H9 (cell line): ENCODE results near the gene CCDC192. TPM values are rescaled to one million over a fixed set of nuclear protein-coding genes. Genes with fewer than 3 reads are reported as not detected.

Source experiments
- DNase-seq: peaks from one replicate; pipeline ENCODE4 v3.0.0-alpha.2; 2017
- H2AFZ ChIP-seq: one replicate; pipeline ENCODE4 v1.6.1; 2013; ENCODE audit warnings: mild to moderate bottlenecking, low read length, control low read depth, moderate library complexity
- H2AK5ac ChIP-seq: 2 replicates; pipeline ENCODE4 v1.6.1; 2013; ENCODE audit warnings: low read length, control low read depth, mixed read lengths; ENCODE audit not compliant: insufficient read length
- H2BK120ac ChIP-seq: one replicate; pipeline ENCODE4 v1.6.1; 2013; ENCODE audit warnings: low read depth, mild to moderate bottlenecking, low read length, control low read depth, inconsistent platforms; ENCODE audit not compliant: poor library complexity, severe bottlenecking
- H2BK12ac ChIP-seq: 2 replicates; pipeline ENCODE4 v1.6.1; 2013; ENCODE audit warnings: low read length, control low read depth, mixed read lengths, low read depth; ENCODE audit not compliant: insufficient read length
- H2BK15ac ChIP-seq: 2 replicates; pipeline ENCODE4 v1.6.1; 2013; ENCODE audit warnings: low read depth, low read length, control low read depth
- H2BK20ac ChIP-seq: one replicate; pipeline ENCODE4 v1.6.1; 2013; ENCODE audit warnings: low read depth, mild to moderate bottlenecking, low read length, control low read depth, inconsistent platforms; ENCODE audit not compliant: poor library complexity, severe bottlenecking
- H2BK5ac ChIP-seq: 2 replicates; pipeline ENCODE4 v1.6.1; 2013; ENCODE audit warnings: low read length, control low read depth, mixed read lengths; ENCODE audit not compliant: insufficient read length
- H3K14ac ChIP-seq: 2 replicates; pipeline ENCODE4 v1.6.1; 2013; ENCODE audit warnings: low read length, control low read depth; ENCODE audit not compliant: insufficient read depth
- H3K18ac ChIP-seq: 2 replicates; pipeline ENCODE4 v1.6.1; 2013; ENCODE audit warnings: low read depth, mild to moderate bottlenecking, mixed read lengths, low read length, control low read depth; ENCODE audit not compliant: insufficient read length
- H3K23ac ChIP-seq: 2 replicates; pipeline ENCODE4 v1.6.1; 2013; ENCODE audit warnings: low read length, control low read depth, mixed read lengths, low read depth; ENCODE audit not compliant: insufficient read length
- H3K23me2 ChIP-seq: 2 replicates; pipeline ENCODE4 v1.6.1; 2013; ENCODE audit warnings: low read depth, mild to moderate bottlenecking, mixed read lengths, low read length, control low read depth; ENCODE audit not compliant: insufficient read length, poor library complexity, severe bottlenecking
- H3K27ac ChIP-seq: 2 replicates; pipeline ENCODE4 v1.5.1; 2013; ENCODE audit warnings: low read length, control low read depth, mixed read lengths, low read depth; ENCODE audit not compliant: insufficient read length
- H3K27me3 ChIP-seq: 2 replicates; pipeline ENCODE4 v1.6.1; 2013; ENCODE audit warnings: low read length, control low read depth, inconsistent platforms; ENCODE audit not compliant: insufficient read depth
- H3K4ac ChIP-seq: 2 replicates; pipeline ENCODE4 v1.6.1; 2013; ENCODE audit warnings: low read depth, mild to moderate bottlenecking, control low read depth, inconsistent platforms, low read length, moderate library complexity
- H3K4me1 ChIP-seq: 2 replicates; pipeline ENCODE4 v1.6.1; 2013; ENCODE audit warnings: low read length, control low read depth, inconsistent platforms; ENCODE audit not compliant: insufficient read depth
- H3K4me2 ChIP-seq: 2 replicates; pipeline ENCODE4 v1.6.1; 2013; ENCODE audit warnings: low read length, control low read depth, mixed read lengths; ENCODE audit not compliant: insufficient read length, insufficient read depth
- H3K56ac ChIP-seq: 2 replicates; pipeline ENCODE4 v1.6.1; 2013; ENCODE audit warnings: low read depth, mild to moderate bottlenecking, mixed read lengths, low read length, control low read depth; ENCODE audit not compliant: insufficient read length
- H3K79me1 ChIP-seq: 2 replicates; pipeline ENCODE4 v1.6.1; 2013; ENCODE audit warnings: low read depth, mild to moderate bottlenecking, moderate library complexity, low read length, control low read depth, inconsistent platforms; ENCODE audit not compliant: insufficient read depth, poor library complexity, severe bottlenecking
- H3K79me2 ChIP-seq: 2 replicates; pipeline ENCODE4 v1.6.1; 2013; ENCODE audit warnings: low read length, control low read depth, inconsistent platforms; ENCODE audit not compliant: insufficient read depth
- H3K9ac ChIP-seq: 2 replicates; pipeline ENCODE4 v1.6.1; 2013; ENCODE audit warnings: low read length, control low read depth, mixed read lengths; ENCODE audit not compliant: insufficient read length; ENCODE audit errors: extremely low read depth
- H3K9me3 ChIP-seq: one replicate; pipeline ENCODE4 v1.6.1; 2013; ENCODE audit warnings: low read depth, low read length, inconsistent platforms; ENCODE audit not compliant: control insufficient read depth
- H3T11ph ChIP-seq: one replicate; pipeline ENCODE4 v1.6.1; 2013; ENCODE audit warnings: mild to moderate bottlenecking, low read length, control low read depth, inconsistent platforms
- H4K20me1 ChIP-seq: one replicate; pipeline ENCODE4 v1.6.1; 2013; ENCODE audit not compliant: control insufficient read depth, insufficient read length, insufficient read depth
- H4K5ac ChIP-seq: 2 replicates; pipeline ENCODE4 v1.6.1; 2013; ENCODE audit warnings: low read depth, mild to moderate bottlenecking, mixed read lengths, low read length, control low read depth; ENCODE audit not compliant: insufficient read length
- H4K8ac ChIP-seq: replicated peaks from 2 replicates; pipeline ENCODE4 v1.6.1; 2013; ENCODE audit warnings: low read length, control low read depth, mixed read lengths, low read depth; ENCODE audit not compliant: insufficient read length
- H4K91ac ChIP-seq: 2 replicates; pipeline ENCODE4 v1.6.1; 2013; ENCODE audit warnings: low read depth, mild to moderate bottlenecking, moderate library complexity, mixed read lengths, low read length, control low read depth; ENCODE audit not compliant: insufficient read length
- H3K27ac Mint-ChIP-seq, 3 experiments: 2 replicates in 2 of 3; 3 replicates in 1 of 3; pipeline ENCODE4 v1.8.0; 2020 to 2021; ENCODE audit warnings: mixed read lengths in 3 of 3, mild to moderate bottlenecking in 1 of 3, moderate library complexity in 1 of 3
- H3K27me3 Mint-ChIP-seq: 2 replicates; pipeline ENCODE4 v1.8.0; 2021; ENCODE audit warnings: low read depth, mild to moderate bottlenecking, moderate library complexity, mixed read lengths
- H3K36me3 Mint-ChIP-seq, 3 experiments: 2 replicates in 2 of 3; 3 replicates in 1 of 3; pipeline ENCODE4 v1.8.0; 2020 to 2021; ENCODE audit warnings: low read depth in 3 of 3, mixed read lengths in 3 of 3; ENCODE audit not compliant: insufficient read depth in 1 of 3
- H3K4me1 Mint-ChIP-seq, 2 experiments: 2 replicates each; pipeline ENCODE4 v1.8.0; 2020; ENCODE audit warnings: mixed read lengths in 2 of 2
- H3K4me3 Mint-ChIP-seq, 2 experiments: 2 replicates in 1 of 2; 3 replicates in 1 of 2; pipeline ENCODE4 v1.8.0; 2020 to 2021; ENCODE audit warnings: mild to moderate bottlenecking in 2 of 2, mixed read lengths in 2 of 2, moderate library complexity in 1 of 2
- H3K9me3 Mint-ChIP-seq, 2 experiments: 2 replicates in 1 of 2; 3 replicates in 1 of 2; pipeline ENCODE4 v1.8.0; 2020; ENCODE audit warnings: mild to moderate bottlenecking in 2 of 2, mixed read lengths in 2 of 2, moderate library complexity in 1 of 2
- CTCF ChIP-seq: fragments of 200-600 bp; sonication (generic); conservative IDR thresholded peaks from 3 replicates; pipeline ENCODE4 v1.8.0; 2021; ENCODE audit warnings: antibody characterized with exemption, mild to moderate bottlenecking
- WGBS: extraction: QIAGEN DNeasy Blood & Tissue Kit; methylation state at CpG from one replicate; pipeline ENCODE4 v1.1.7; 2013; ENCODE audit warnings: missing lambda C conversion rate, low lambda C conversion rate, mixed read lengths; ENCODE audit not compliant: insufficient read length; ENCODE audit errors: extremely low coverage; 5-methylcytosine and 5-hydroxymethylcytosine counted together
- total RNA-seq: library from RNA; stranded (reverse); gene quantifications from 2 replicates; pipeline ENCODE4 v1.2.1, GENCODE V29; 2021

The CCDC192 gene
- total RNA-seq, 1 experiment from 2014 or later: not detected

- Histone ChIP-seq H3T11ph (no peak overlapping the region), H2BK12ac (no peak overlapping the region), H3K23me2 (no peaks in the 10 kb centered on the region), H3K9ac (no peak overlapping the region), H4K91ac (no peak overlapping the region), H3K79me1 (no peaks in the 10 kb centered on the region), H3K27ac (no peak overlapping the region), H4K5ac (no peak overlapping the region), H2BK15ac (no peak overlapping the region), H3K4me1 (no peaks in the 10 kb centered on the region), H4K8ac (no peak overlapping the region), H3K4me2 (no peak overlapping the region), H4K20me1 (no peaks in the 10 kb centered on the region), H3K14ac (no peak overlapping the region), H2AK5ac (no peak overlapping the region), H3K27me3 (no peaks in the 10 kb centered on the region), H3K23ac (no peak overlapping the region), H3K56ac (no peak overlapping the region), H3K18ac (no peak overlapping the region), H3K9me3 (no peaks in the 10 kb centered on the region), H3K79me2 (no peaks in the 10 kb centered on the region), H2AFZ (no peak overlapping the region), H2BK5ac (no peak overlapping the region), H2BK120ac (no peak overlapping the region), H3K4ac (no peak overlapping the region), H2BK20ac (no peak overlapping the region)
- Mint-ChIP-seq H3K36me3 (no peaks in the 10 kb centered on the region; a peak in 1 of 7 replicates), H3K27me3 (no peaks in the 10 kb centered on the region), H3K27ac (no peak overlapping the region), H3K4me3 (no peak overlapping the region), H3K9me3 (no peaks in the 10 kb centered on the region; a peak in 1 of 5 replicates), H3K4me1 (no peaks in the 10 kb centered on the region)
- TF ChIP-seq CTCF: no peak
- WGBS: no CpG with 5 or more reads among the region's 3 CpGs
- DNase-seq: no peak
Measured at GRCh38 chr5:127912411-127912810, 209.2 kb downstream of the CCDC192 start.
